ENCODE results near the gene ATP13A4. TPM values are rescaled to one million over a fixed set of nuclear protein-coding genes. Genes with fewer than 3 reads are reported as not detected.

Gene ATP13A4
- total RNA-seq, 1 donor from 2014 or later = not detected

- DNase-seq (ENCODE audit: low read depth in 2 of 2) = no peak
These were observed 56.5 kb downstream of the ATP13A4 start for GRCh38 chr3:193498215-193498614.

- no peak for DNase-seq (ENCODE audit: low read depth in 2 of 2)
These were observed 58.0 kb downstream of the ATP13A4 start for GRCh38 chr3:193496658-193497057.

- DNase-seq (ENCODE audit: low read depth in 2 of 2) = no peak
These were observed 63.7 kb downstream of the ATP13A4 start for GRCh38 chr3:193491026-193491425.

GRCh38 chr3:193490580-193490979 is 64.1 kb downstream of the ATP13A4 start:
- no peak for DNase-seq (ENCODE audit: low read depth in 2 of 2)

- DNase-seq (ENCODE audit: low read depth in 2 of 2) = no peak
These were observed 64.7 kb downstream of the ATP13A4 start for GRCh38 chr3:193489949-193490348.

- no peak for DNase-seq (ENCODE audit: low read depth in 2 of 2)
These were observed 66.0 kb downstream of the ATP13A4 start for GRCh38 chr3:193488741-193489140.

- no peak for DNase-seq (ENCODE audit: low read depth in 2 of 2)
These were observed 70.6 kb downstream of the ATP13A4 start for GRCh38 chr3:193483988-193484539.

- DNase-seq (ENCODE audit: low read depth in 2 of 2) = no peak
These were observed 73.3 kb downstream of the ATP13A4 start for GRCh38 chr3:193481436-193481835.

GRCh38 chr3:193474446-193474845 is 80.2 kb downstream of the ATP13A4 start:
- DNase-seq (ENCODE audit: low read depth in 2 of 2) = no peak

GRCh38 chr3:193470710-193471109 is 84.0 kb downstream of the ATP13A4 start:
- DNase-seq (ENCODE audit: low read depth in 2 of 2) = no peak

- DNase-seq (ENCODE audit: low read depth in 2 of 2) = no peak
These were observed 88.6 kb downstream of the ATP13A4 start for GRCh38 chr3:193465992-193466608.

- DNase-seq (ENCODE audit: low read depth in 2 of 2) = no peak
These were observed 89.8 kb downstream of the ATP13A4 start for GRCh38 chr3:193464889-193465288.

GRCh38 chr3:193457526-193457925 is 97.2 kb downstream of the ATP13A4 start:
- DNase-seq (ENCODE audit: low read depth in 2 of 2) = no peak

GRCh38 chr3:193452338-193452737 is 102.4 kb downstream of the ATP13A4 start:
- no peak for DNase-seq (ENCODE audit: low read depth in 2 of 2)

GRCh38 chr3:193451902-193452301 is 102.8 kb downstream of the ATP13A4 start:
- no peak for DNase-seq (ENCODE audit: low read depth in 2 of 2)

GRCh38 chr3:193446965-193447602 is 107.6 kb downstream of the ATP13A4 start:
- DNase-seq (ENCODE audit: low read depth in 2 of 2) = no peak

- DNase-seq (ENCODE audit: low read depth in 2 of 2) = no peak
These were observed 115.3 kb downstream of the ATP13A4 start for GRCh38 chr3:193439423-193439822.

- no peak for DNase-seq (ENCODE audit: low read depth in 2 of 2)
These were observed 135.9 kb downstream of the ATP13A4 start for GRCh38 chr3:193418576-193419373.

- no peak for DNase-seq (ENCODE audit: low read depth in 2 of 2)
These were observed 138.1 kb downstream of the ATP13A4 start for GRCh38 chr3:193416629-193417028.

GRCh38 chr3:193407688-193408087 is 147.0 kb downstream of the ATP13A4 start:
- DNase-seq (ENCODE audit: low read depth in 2 of 2) = no peak

GRCh38 chr3:193407112-193407511 is 147.6 kb downstream of the ATP13A4 start:
- no peak for DNase-seq (ENCODE audit: low read depth in 2 of 2)

- DNase-seq (ENCODE audit: low read depth in 2 of 2) = no peak
These were observed 151.4 kb downstream of the ATP13A4 start for GRCh38 chr3:193403307-193403706.
